H9 (cell line): Measurements from ENCODE around the gene IL1RL1. TPM values are rescaled to one million over a fixed set of nuclear protein-coding genes. Genes with fewer than 3 reads are reported as not detected.

ENCODE experiments used
- DNase-seq: peaks from one replicate; pipeline ENCODE4 v3.0.0-alpha.2; 2017
- H2AFZ ChIP-seq: one replicate; pipeline ENCODE4 v1.6.1; 2013; ENCODE audit warnings: mild to moderate bottlenecking, low read length, control low read depth, moderate library complexity
- H2AK5ac ChIP-seq: 2 replicates; pipeline ENCODE4 v1.6.1; 2013; ENCODE audit warnings: low read length, control low read depth, mixed read lengths; ENCODE audit not compliant: insufficient read length
- H2BK120ac ChIP-seq: one replicate; pipeline ENCODE4 v1.6.1; 2013; ENCODE audit warnings: low read depth, mild to moderate bottlenecking, low read length, control low read depth, inconsistent platforms; ENCODE audit not compliant: poor library complexity, severe bottlenecking
- H2BK12ac ChIP-seq: 2 replicates; pipeline ENCODE4 v1.6.1; 2013; ENCODE audit warnings: low read length, control low read depth, mixed read lengths, low read depth; ENCODE audit not compliant: insufficient read length
- H2BK15ac ChIP-seq: 2 replicates; pipeline ENCODE4 v1.6.1; 2013; ENCODE audit warnings: low read depth, low read length, control low read depth
- H2BK20ac ChIP-seq: one replicate; pipeline ENCODE4 v1.6.1; 2013; ENCODE audit warnings: low read depth, mild to moderate bottlenecking, low read length, control low read depth, inconsistent platforms; ENCODE audit not compliant: poor library complexity, severe bottlenecking
- H2BK5ac ChIP-seq: 2 replicates; pipeline ENCODE4 v1.6.1; 2013; ENCODE audit warnings: low read length, control low read depth, mixed read lengths; ENCODE audit not compliant: insufficient read length
- H3K14ac ChIP-seq: 2 replicates; pipeline ENCODE4 v1.6.1; 2013; ENCODE audit warnings: low read length, control low read depth; ENCODE audit not compliant: insufficient read depth
- H3K18ac ChIP-seq: 2 replicates; pipeline ENCODE4 v1.6.1; 2013; ENCODE audit warnings: low read depth, mild to moderate bottlenecking, mixed read lengths, low read length, control low read depth; ENCODE audit not compliant: insufficient read length
- H3K23ac ChIP-seq: 2 replicates; pipeline ENCODE4 v1.6.1; 2013; ENCODE audit warnings: low read length, control low read depth, mixed read lengths, low read depth; ENCODE audit not compliant: insufficient read length
- H3K23me2 ChIP-seq: 2 replicates; pipeline ENCODE4 v1.6.1; 2013; ENCODE audit warnings: low read depth, mild to moderate bottlenecking, mixed read lengths, low read length, control low read depth; ENCODE audit not compliant: insufficient read length, poor library complexity, severe bottlenecking
- H3K27ac ChIP-seq: 2 replicates; pipeline ENCODE4 v1.5.1; 2013; ENCODE audit warnings: low read length, control low read depth, mixed read lengths, low read depth; ENCODE audit not compliant: insufficient read length
- H3K27me3 ChIP-seq: 2 replicates; pipeline ENCODE4 v1.6.1; 2013; ENCODE audit warnings: low read length, control low read depth, inconsistent platforms; ENCODE audit not compliant: insufficient read depth
- H3K4ac ChIP-seq: 2 replicates; pipeline ENCODE4 v1.6.1; 2013; ENCODE audit warnings: low read depth, mild to moderate bottlenecking, control low read depth, inconsistent platforms, low read length, moderate library complexity
- H3K4me1 ChIP-seq: 2 replicates; pipeline ENCODE4 v1.6.1; 2013; ENCODE audit warnings: low read length, control low read depth, inconsistent platforms; ENCODE audit not compliant: insufficient read depth
- H3K4me2 ChIP-seq: 2 replicates; pipeline ENCODE4 v1.6.1; 2013; ENCODE audit warnings: low read length, control low read depth, mixed read lengths; ENCODE audit not compliant: insufficient read length, insufficient read depth
- H3K56ac ChIP-seq: 2 replicates; pipeline ENCODE4 v1.6.1; 2013; ENCODE audit warnings: low read depth, mild to moderate bottlenecking, mixed read lengths, low read length, control low read depth; ENCODE audit not compliant: insufficient read length
- H3K79me1 ChIP-seq: 2 replicates; pipeline ENCODE4 v1.6.1; 2013; ENCODE audit warnings: low read depth, mild to moderate bottlenecking, moderate library complexity, low read length, control low read depth, inconsistent platforms; ENCODE audit not compliant: insufficient read depth, poor library complexity, severe bottlenecking
- H3K79me2 ChIP-seq: 2 replicates; pipeline ENCODE4 v1.6.1; 2013; ENCODE audit warnings: low read length, control low read depth, inconsistent platforms; ENCODE audit not compliant: insufficient read depth
- H3K9ac ChIP-seq: 2 replicates; pipeline ENCODE4 v1.6.1; 2013; ENCODE audit warnings: low read length, control low read depth, mixed read lengths; ENCODE audit not compliant: insufficient read length; ENCODE audit errors: extremely low read depth
- H3K9me3 ChIP-seq: one replicate; pipeline ENCODE4 v1.6.1; 2013; ENCODE audit warnings: low read depth, low read length, inconsistent platforms; ENCODE audit not compliant: control insufficient read depth
- H3T11ph ChIP-seq: one replicate; pipeline ENCODE4 v1.6.1; 2013; ENCODE audit warnings: mild to moderate bottlenecking, low read length, control low read depth, inconsistent platforms
- H4K20me1 ChIP-seq: one replicate; pipeline ENCODE4 v1.6.1; 2013; ENCODE audit not compliant: control insufficient read depth, insufficient read length, insufficient read depth
- H4K5ac ChIP-seq: 2 replicates; pipeline ENCODE4 v1.6.1; 2013; ENCODE audit warnings: low read depth, mild to moderate bottlenecking, mixed read lengths, low read length, control low read depth; ENCODE audit not compliant: insufficient read length
- H4K8ac ChIP-seq: replicated peaks from 2 replicates; pipeline ENCODE4 v1.6.1; 2013; ENCODE audit warnings: low read length, control low read depth, mixed read lengths, low read depth; ENCODE audit not compliant: insufficient read length
- H4K91ac ChIP-seq: 2 replicates; pipeline ENCODE4 v1.6.1; 2013; ENCODE audit warnings: low read depth, mild to moderate bottlenecking, moderate library complexity, mixed read lengths, low read length, control low read depth; ENCODE audit not compliant: insufficient read length
- H3K27ac Mint-ChIP-seq, 3 experiments: 2 replicates in 2 of 3; 3 replicates in 1 of 3; pipeline ENCODE4 v1.8.0; 2020 to 2021; ENCODE audit warnings: mixed read lengths in 3 of 3, mild to moderate bottlenecking in 1 of 3, moderate library complexity in 1 of 3
- H3K27me3 Mint-ChIP-seq: 2 replicates; pipeline ENCODE4 v1.8.0; 2021; ENCODE audit warnings: low read depth, mild to moderate bottlenecking, moderate library complexity, mixed read lengths
- H3K36me3 Mint-ChIP-seq, 3 experiments: 2 replicates in 2 of 3; 3 replicates in 1 of 3; pipeline ENCODE4 v1.8.0; 2020 to 2021; ENCODE audit warnings: low read depth in 3 of 3, mixed read lengths in 3 of 3; ENCODE audit not compliant: insufficient read depth in 1 of 3
- H3K4me1 Mint-ChIP-seq, 2 experiments: 2 replicates each; pipeline ENCODE4 v1.8.0; 2020; ENCODE audit warnings: mixed read lengths in 2 of 2
- H3K4me3 Mint-ChIP-seq, 2 experiments: 2 replicates in 1 of 2; 3 replicates in 1 of 2; pipeline ENCODE4 v1.8.0; 2020 to 2021; ENCODE audit warnings: mild to moderate bottlenecking in 2 of 2, mixed read lengths in 2 of 2, moderate library complexity in 1 of 2
- H3K9me3 Mint-ChIP-seq, 2 experiments: 2 replicates in 1 of 2; 3 replicates in 1 of 2; pipeline ENCODE4 v1.8.0; 2020; ENCODE audit warnings: mild to moderate bottlenecking in 2 of 2, mixed read lengths in 2 of 2, moderate library complexity in 1 of 2
- WGBS: extraction: QIAGEN DNeasy Blood & Tissue Kit; methylation state at CpG from one replicate; pipeline ENCODE4 v1.1.7; 2013; ENCODE audit warnings: missing lambda C conversion rate, low lambda C conversion rate, mixed read lengths; ENCODE audit not compliant: insufficient read length; ENCODE audit errors: extremely low coverage; 5-methylcytosine and 5-hydroxymethylcytosine counted together
- total RNA-seq: library from RNA; stranded (reverse); gene quantifications from 2 replicates; pipeline ENCODE4 v1.2.1, GENCODE V29; 2021
- TF ChIP-seq, protein P1 (sequence below): fragments of 200-600 bp; sonication (generic); conservative IDR thresholded peaks from 3 replicates; pipeline ENCODE4 v1.8.0; 2021; ENCODE audit warnings: antibody characterized with exemption, mild to moderate bottlenecking

Gene IL1RL1
- total RNA-seq, 1 experiment from 2014 or later: not detected

GRCh38 chr2:102334486-102334885, 23.1 kb downstream of the IL1RL1 start:
- TF ChIP-seq, protein P1, sequence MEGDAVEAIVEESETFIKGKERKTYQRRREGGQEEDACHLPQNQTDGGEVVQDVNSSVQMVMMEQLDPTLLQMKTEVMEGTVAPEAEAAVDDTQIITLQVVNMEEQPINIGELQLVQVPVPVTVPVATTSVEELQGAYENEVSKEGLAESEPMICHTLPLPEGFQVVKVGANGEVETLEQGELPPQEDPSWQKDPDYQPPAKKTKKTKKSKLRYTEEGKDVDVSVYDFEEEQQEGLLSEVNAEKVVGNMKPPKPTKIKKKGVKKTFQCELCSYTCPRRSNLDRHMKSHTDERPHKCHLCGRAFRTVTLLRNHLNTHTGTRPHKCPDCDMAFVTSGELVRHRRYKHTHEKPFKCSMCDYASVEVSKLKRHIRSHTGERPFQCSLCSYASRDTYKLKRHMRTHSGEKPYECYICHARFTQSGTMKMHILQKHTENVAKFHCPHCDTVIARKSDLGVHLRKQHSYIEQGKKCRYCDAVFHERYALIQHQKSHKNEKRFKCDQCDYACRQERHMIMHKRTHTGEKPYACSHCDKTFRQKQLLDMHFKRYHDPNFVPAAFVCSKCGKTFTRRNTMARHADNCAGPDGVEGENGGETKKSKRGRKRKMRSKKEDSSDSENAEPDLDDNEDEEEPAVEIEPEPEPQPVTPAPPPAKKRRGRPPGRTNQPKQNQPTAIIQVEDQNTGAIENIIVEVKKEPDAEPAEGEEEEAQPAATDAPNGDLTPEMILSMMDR: no peak

More at GRCh38 chr2:102334486-102334885, 23.1 kb downstream of the IL1RL1 start:
- H3K79me1 ChIP-seq: no peaks in the 10 kb centered on the region
- Mint-ChIP-seq H3K27me3 (no peaks in the 10 kb centered on the region), H3K27ac (no peak overlapping the region), H3K4me3 (no peak overlapping the region), H3K4me1 (no peaks in the 10 kb centered on the region), H3K9me3 (peaks cover 0 to 5% of the 10 kb centered on the region in 2 experiments; a peak in 4 of 5 replicates), H3K36me3 (no peaks in the 10 kb centered on the region; a peak in 1 of 7 replicates)
- H2AK5ac ChIP-seq: no peak overlapping the region
- no peak overlapping the region for H3K9ac ChIP-seq
- no peak overlapping the region for H4K8ac ChIP-seq
- no peak overlapping the region for H2BK5ac ChIP-seq
- no peaks in the 10 kb centered on the region for H3K79me2 ChIP-seq
- H3K56ac ChIP-seq: no peak overlapping the region
- no peak overlapping the region for H2BK20ac ChIP-seq
- no peak overlapping the region for H3K4ac ChIP-seq
- H3K4me1 ChIP-seq: no peaks in the 10 kb centered on the region
- H3K23ac ChIP-seq: no peak overlapping the region
- no peaks in the 10 kb centered on the region for H3K9me3 ChIP-seq
- no peak overlapping the region for H3K4me2 ChIP-seq
- no peak overlapping the region for H3K18ac ChIP-seq
- no peak overlapping the region for H3T11ph ChIP-seq
- no peak overlapping the region for H3K27ac ChIP-seq
- no peak overlapping the region for H2BK120ac ChIP-seq
- no peaks in the 10 kb centered on the region for H3K27me3 ChIP-seq
- H4K5ac ChIP-seq: no peak overlapping the region
- no peaks in the 10 kb centered on the region for H4K20me1 ChIP-seq
- H3K14ac ChIP-seq: no peak overlapping the region
- no peak overlapping the region for H2BK12ac ChIP-seq
- H2BK15ac ChIP-seq: no peak overlapping the region
- H4K91ac ChIP-seq: no peak overlapping the region
- H3K23me2 ChIP-seq: no peaks in the 10 kb centered on the region
- no peak for DNase-seq
- H2AFZ ChIP-seq: no peak overlapping the region
- no CpG with 5 or more reads among the region's 1 CpG for WGBS
